Hepatocyte (in vitro differentiated cells): ENCODE measurements around the gene HSD11B1. TPM values are rescaled to one million over a fixed set of nuclear protein-coding genes. Genes with fewer than 3 reads are reported as not detected.

Source experiments
- DNase-seq: peaks from one replicate; pipeline ENCODE4 v3.0.0-alpha.2; 2016; ENCODE audit warnings: low spot score
- H2AFZ ChIP-seq: fragments of 200-600 bp; sonication (generic); 2 replicates; pipeline ENCODE4 v1.6.0; 2016; ENCODE audit warnings: antibody characterized with exemption, mild to moderate bottlenecking
- H3K27ac ChIP-seq: fragments of 200-600 bp; sonication (generic); 2 replicates; pipeline ENCODE4 v1.5.1; 2016; ENCODE audit warnings: mild to moderate bottlenecking
- H3K27me3 ChIP-seq: fragments of 200-600 bp; sonication (generic); 2 replicates; pipeline ENCODE4 v1.6.1; 2016
- H3K36me3 ChIP-seq: fragments of 200-600 bp; sonication (generic); replicated peaks from 2 replicates; pipeline ENCODE4 v1.5.1; 2016; ENCODE audit warnings: low read depth; ENCODE audit not compliant: insufficient read depth
- H3K4me1 ChIP-seq: fragments of 200-600 bp; sonication (generic); 2 replicates; pipeline ENCODE4 v1.5.1; 2016; ENCODE audit warnings: mild to moderate bottlenecking, moderate library complexity; ENCODE audit not compliant: insufficient read depth
- H3K4me2 ChIP-seq: fragments of 200-600 bp; sonication (generic); 2 replicates; pipeline ENCODE4 v1.6.0; 2016
- H3K4me3 ChIP-seq: fragments of 200-600 bp; sonication (generic); 2 replicates; pipeline ENCODE4 v1.5.1; 2016; ENCODE audit warnings: mild to moderate bottlenecking
- H3K79me2 ChIP-seq: fragments of 200-600 bp; sonication (generic); 2 replicates; pipeline ENCODE4 v1.6.0; 2017; ENCODE audit warnings: mild to moderate bottlenecking
- H3K9me2 ChIP-seq: fragments of 200-600 bp; sonication (generic); replicated peaks from 2 replicates; pipeline ENCODE4 v1.6.0; 2017; ENCODE audit warnings: mild to moderate bottlenecking; ENCODE audit not compliant: insufficient read depth
- H3K9me3 ChIP-seq: fragments of 200-600 bp; sonication (generic); 2 replicates; pipeline ENCODE4 v1.5.1; 2016; ENCODE audit warnings: low read depth, mild to moderate bottlenecking
- H4K20me1 ChIP-seq: fragments of 200-600 bp; sonication (generic); 2 replicates; pipeline ENCODE4 v1.6.0; 2016; ENCODE audit warnings: mild to moderate bottlenecking; ENCODE audit not compliant: insufficient read depth, poor library complexity, severe bottlenecking
- CTCF ChIP-seq: fragments of 200-600 bp; sonication (generic); IDR thresholded peaks from 2 replicates; pipeline ENCODE4 v1.5.1; 2016; ENCODE audit warnings: antibody characterized with exemption, mild to moderate bottlenecking; ENCODE audit not compliant: poor library complexity
- EZH2 ChIP-seq: fragments of 200-600 bp; sonication (generic); IDR thresholded peaks from 2 replicates; pipeline ENCODE4 v1.6.1; 2016; ENCODE audit warnings: antibody characterized with exemption, mild to moderate bottlenecking, borderline replicate concordance
- EZH2phosphoT487 ChIP-seq: fragments of 200-600 bp; sonication (generic); IDR thresholded peaks from one replicate; pipeline ENCODE4 v1.6.1; 2018; ENCODE audit warnings: antibody characterized with exemption, mild to moderate bottlenecking, low read depth, moderate library complexity; ENCODE audit not compliant: unreplicated experiment, severe bottlenecking
- WGBS: methylation state at CpG from one replicate; pipeline ENCODE4 v1.1.6; 2016; ENCODE audit warnings: low lambda C conversion rate; ENCODE audit errors: missing lambda C conversion rate; 5-methylcytosine and 5-hydroxymethylcytosine counted together
- polyA plus RNA-seq: library from polyadenylated mRNA; unstranded; fragments of >200 nt; fragmentation: Nextera tagmentation; extraction: Ambion mirVana; gene quantifications from 2 replicates; pipeline ENCODE4 v1.2.1, GENCODE V29; 2016
- total RNA-seq: library from RNA; depleted of rRNA; stranded (reverse); fragments of >200 nt; gene quantifications from 2 replicates; pipeline ENCODE4 v1.2.3, GENCODE V29; 2014

HSD11B1 gene
- total and polyA plus RNA-seq, 2 experiments from 2014 or later: 1.7 TPM; not detected in 1

DNA sequence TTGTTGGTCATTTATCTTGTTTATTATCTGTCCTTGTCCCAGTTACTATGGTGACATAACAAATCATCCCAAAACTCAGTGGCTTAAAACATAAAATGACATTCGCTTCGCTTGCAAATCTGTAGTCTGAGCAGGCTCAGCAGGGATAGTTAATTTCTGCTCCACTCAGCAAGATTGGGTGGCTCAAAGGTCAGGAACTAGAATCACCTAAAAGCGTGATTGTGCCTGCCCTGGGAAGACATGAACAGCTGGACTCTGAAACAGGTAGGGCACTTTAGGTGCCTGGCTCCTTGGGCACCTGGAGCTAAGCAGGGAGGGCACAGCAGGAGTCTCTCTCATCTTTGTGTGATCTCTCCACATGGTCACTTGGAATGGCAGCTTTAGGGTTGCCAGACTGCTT lies 36.5 kb downstream of the HSD11B1 start:
- Histone ChIP-seq H3K4me1 (no peaks in the 10 kb centered on the region), H2AFZ (no peak overlapping the region), H3K36me3 (no peaks in the 10 kb centered on the region), H3K9me2 (no peaks in the 10 kb centered on the region), H3K27me3 (no peaks in the 10 kb centered on the region), H3K9me3 (no peaks in the 10 kb centered on the region), H3K27ac (no peak overlapping the region), H3K4me3 (no peak overlapping the region), H3K79me2 (no peaks in the 10 kb centered on the region), H3K4me2 (no peak overlapping the region), H4K20me1 (no peaks in the 10 kb centered on the region)
- TF ChIP-seq EZH2phosphoT487 (no peak), CTCF (no peak), EZH2 (no peak)
- no peak for DNase-seq
- WGBS: 68% methylated on average over 3 of the region's 3 CpGs

- H3K4me2 ChIP-seq: no peak overlapping the region
- no peak overlapping the region for H3K27ac ChIP-seq
- H3K9me3 ChIP-seq: no peaks in the 10 kb centered on the region
- no peak overlapping the region for H3K4me3 ChIP-seq
- TF ChIP-seq CTCF (no peak), EZH2 (no peak), EZH2phosphoT487 (no peak)
- DNase-seq: no peak
- no peaks in the 10 kb centered on the region for H4K20me1 ChIP-seq
- H3K79me2 ChIP-seq: no peaks in the 10 kb centered on the region
- H3K9me2 ChIP-seq: no peaks in the 10 kb centered on the region
- H3K36me3 ChIP-seq: no peaks in the 10 kb centered on the region
- no peaks in the 10 kb centered on the region for H3K27me3 ChIP-seq
- WGBS: 69% methylated on average over 2 of the region's 2 CpGs
- H3K4me1 ChIP-seq: no peaks in the 10 kb centered on the region
- H2AFZ ChIP-seq: no peak overlapping the region
Observed at GRCh38 chr1:209741889-209742288, 37.2 kb downstream of the HSD11B1 start.

GRCh38 chr1:209742409-209743144 lies 37.9 kb downstream of the HSD11B1 start:
- Histone ChIP-seq H4K20me1 (no peaks in the 10 kb centered on the region), H3K27ac (no peak overlapping the region), H3K79me2 (no peaks in the 10 kb centered on the region), H2AFZ (no peak overlapping the region), H3K4me1 (no peaks in the 10 kb centered on the region), H3K4me3 (no peak overlapping the region), H3K9me3 (no peaks in the 10 kb centered on the region), H3K36me3 (no peaks in the 10 kb centered on the region), H3K27me3 (no peaks in the 10 kb centered on the region), H3K9me2 (no peaks in the 10 kb centered on the region), H3K4me2 (no peak overlapping the region)
- DNase-seq: no peak
- WGBS: 80% methylated on average over 8 of the region's 8 CpGs
- no peak for TF ChIP-seq CTCF
- no peak for TF ChIP-seq EZH2
- TF ChIP-seq EZH2phosphoT487: no peak

- Histone ChIP-seq H3K4me1 (no peaks in the 10 kb centered on the region), H4K20me1 (no peaks in the 10 kb centered on the region), H3K79me2 (no peaks in the 10 kb centered on the region), H3K4me2 (no peak overlapping the region), H3K27ac (no peak overlapping the region), H3K9me2 (no peaks in the 10 kb centered on the region), H3K4me3 (no peak overlapping the region), H3K36me3 (no peaks in the 10 kb centered on the region), H3K9me3 (no peaks in the 10 kb centered on the region), H2AFZ (no peak overlapping the region), H3K27me3 (no peaks in the 10 kb centered on the region)
- TF ChIP-seq EZH2phosphoT487 (no peak), EZH2 (no peak), CTCF (no peak)
- no peak for DNase-seq
- WGBS: 83% methylated on average over 2 of the region's 2 CpGs
Observed at GRCh38 chr1:209743145-209743482, 38.5 kb downstream of the HSD11B1 start.
